ENCODE results near the gene SLC25A13.

The SLC25A13 gene

GRCh38 chr7:96236198-96237039 lies 85.5 kb downstream of the SLC25A13 start:
- DNase-seq = peak; percentile 63

GRCh38 chr7:96235281-96235680 lies 86.6 kb downstream of the SLC25A13 start:
- no peak for DNase-seq

DNA sequence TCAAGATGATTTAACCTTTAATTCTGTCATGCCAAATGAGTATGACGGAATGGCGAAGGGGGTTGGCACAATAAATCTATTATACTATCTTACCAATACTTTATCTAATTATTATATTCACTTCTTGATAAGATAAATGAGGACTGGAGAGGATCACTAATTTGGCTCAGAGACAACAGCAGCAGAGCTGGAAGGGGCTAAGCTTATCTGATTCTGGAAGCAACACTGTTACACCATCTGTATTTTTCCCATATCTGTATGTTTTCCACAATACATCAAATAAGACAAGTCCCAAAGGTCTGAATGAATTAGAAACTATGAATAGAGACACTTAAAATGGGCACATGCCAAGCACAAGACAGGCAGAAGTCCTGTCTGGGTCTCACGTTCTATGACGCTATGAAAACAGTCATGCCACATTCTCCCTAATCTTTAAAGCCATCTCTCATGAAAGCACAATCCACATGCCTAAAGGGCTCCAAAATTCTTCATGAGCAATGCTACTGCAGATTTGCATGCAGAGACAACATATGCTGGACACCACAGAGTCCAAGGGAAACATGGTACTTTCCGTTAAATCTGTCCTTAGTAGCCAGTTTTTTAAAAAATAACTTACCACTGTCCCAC lies 88.3 kb downstream of the SLC25A13 start:
- no peak for DNase-seq

GRCh38 chr7:96233084-96233483 lies 88.8 kb downstream of the SLC25A13 start:
- DNase-seq = no peak

GRCh38 chr7:96228760-96229159 lies 93.1 kb downstream of the SLC25A13 start:
- no peak for DNase-seq

DNA sequence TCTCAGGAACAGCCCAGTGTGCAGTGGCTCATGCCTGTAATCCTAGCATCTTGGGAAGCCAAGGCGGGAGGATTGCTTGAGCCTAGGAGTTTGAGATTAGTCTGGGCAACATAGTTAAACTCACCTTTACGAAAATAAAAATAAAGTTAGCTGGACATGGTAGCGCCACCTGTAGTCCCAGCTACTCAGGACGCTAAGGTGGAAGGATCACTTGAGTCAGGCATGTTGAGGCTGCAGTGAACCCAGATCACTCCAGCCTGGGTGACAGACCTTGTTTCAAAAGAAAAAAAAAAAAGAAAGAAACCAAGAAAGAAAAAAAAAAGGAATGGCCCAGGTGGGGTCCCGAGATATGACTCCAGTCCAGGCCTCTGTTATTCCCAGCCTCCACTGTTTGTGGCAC lies 96.6 kb downstream of the SLC25A13 start:
- no peak for DNase-seq

- DNase-seq = no peak
Measured at GRCh38 chr7:96224685-96225084, 97.2 kb downstream of the SLC25A13 start.

DNA sequence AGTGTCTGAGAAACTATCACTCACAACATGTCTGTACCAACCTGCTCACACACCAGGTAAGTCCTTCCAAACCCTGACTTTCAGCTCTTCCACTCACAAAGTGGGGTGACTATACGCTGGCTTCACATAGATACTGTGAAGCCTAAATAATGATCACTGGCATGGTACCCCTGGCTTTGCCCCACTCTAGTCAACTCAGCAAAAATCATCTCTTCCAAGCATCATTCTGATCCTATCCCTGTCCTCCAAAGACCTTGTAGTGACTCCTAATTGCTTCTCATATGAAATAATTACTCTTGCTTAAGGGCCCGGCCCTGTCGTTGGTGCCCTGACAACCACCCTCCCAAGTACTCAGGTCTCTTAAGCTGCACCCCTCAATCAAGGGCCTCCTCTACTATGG lies 97.8 kb downstream of the SLC25A13 start:
- DNase-seq = no peak

- no peak for DNase-seq
Measured at GRCh38 chr7:96221888-96222287, 100.0 kb downstream of the SLC25A13 start.

GRCh38 chr7:96219378-96220130 lies 102.3 kb downstream of the SLC25A13 start:
- no peak for DNase-seq

DNA sequence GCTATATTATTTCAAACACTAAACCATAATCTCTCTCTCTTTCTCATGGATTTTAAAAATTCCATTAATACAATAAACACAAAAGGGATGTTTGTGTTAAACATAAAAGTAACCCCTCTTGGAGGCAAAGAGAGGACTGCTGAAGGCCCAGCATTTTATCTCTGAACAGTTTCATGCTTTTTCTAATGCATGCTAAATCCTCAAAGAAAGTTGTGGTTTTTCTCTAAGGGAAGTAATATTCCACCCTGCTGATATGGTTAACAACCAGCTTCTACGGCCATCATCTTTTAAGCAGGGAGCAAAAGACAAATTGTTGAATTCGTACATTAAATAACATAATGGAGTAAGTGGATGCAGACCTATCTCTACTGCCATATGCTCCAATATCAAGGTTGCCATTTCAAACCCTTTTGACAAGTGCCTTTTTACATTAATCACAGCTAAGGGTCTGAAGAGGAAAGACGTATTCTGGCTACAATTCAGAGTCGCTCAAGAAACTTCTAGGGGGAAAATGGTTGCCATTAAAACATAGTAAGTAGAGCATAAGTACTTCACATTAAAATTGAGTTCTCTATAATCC lies 103.1 kb downstream of the SLC25A13 start:
- no peak for DNase-seq

- DNase-seq = no peak
Measured at GRCh38 chr7:96217147-96217546, 104.8 kb downstream of the SLC25A13 start.

DNA sequence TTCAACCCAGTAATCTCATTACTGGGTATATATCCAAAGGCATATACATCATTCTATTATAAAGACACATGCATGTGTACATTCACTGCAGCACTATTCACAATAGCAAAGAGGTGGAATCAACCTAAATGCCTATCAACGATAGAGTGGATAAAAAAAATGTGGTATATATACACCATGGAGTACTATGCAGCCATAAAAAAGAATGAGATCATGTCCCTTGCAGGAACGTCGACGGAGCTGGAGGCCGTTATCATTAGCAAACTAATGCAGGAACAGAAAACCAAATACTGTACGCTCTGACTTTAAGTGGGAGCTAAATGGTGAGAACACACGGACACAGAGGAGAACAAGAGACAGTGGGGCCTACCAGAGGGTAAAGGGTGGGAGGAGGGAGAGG lies 105.5 kb downstream of the SLC25A13 start:
- no peak for DNase-seq

DNA sequence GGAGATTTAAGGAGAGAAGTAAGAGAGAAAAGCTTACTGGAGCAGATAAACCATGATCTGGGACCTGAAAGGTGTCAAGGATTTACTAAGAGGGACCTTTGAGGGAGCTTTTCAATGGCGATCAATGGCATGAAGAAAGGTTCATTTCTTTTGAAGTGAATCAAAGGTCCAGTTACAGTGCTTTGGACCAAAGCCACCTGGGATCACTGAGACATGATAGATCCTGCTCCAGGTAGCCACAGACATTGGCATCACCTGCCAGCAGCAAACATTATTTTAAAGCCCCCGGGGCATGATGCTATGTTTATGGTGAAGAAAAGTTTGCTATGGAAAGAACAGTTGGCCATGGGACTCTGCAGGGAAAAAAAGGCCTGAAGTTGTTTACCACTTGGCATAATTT lies 109.4 kb downstream of the SLC25A13 start:
- DNase-seq = no peak

GRCh38 chr7:96211954-96212353 lies 109.9 kb downstream of the SLC25A13 start:
- no peak for DNase-seq

- DNase-seq = no peak
Measured at GRCh38 chr7:96205665-96206064, 116.2 kb downstream of the SLC25A13 start.

GRCh38 chr7:96204601-96205000 lies 117.3 kb downstream of the SLC25A13 start:
- no peak for DNase-seq

DNA sequence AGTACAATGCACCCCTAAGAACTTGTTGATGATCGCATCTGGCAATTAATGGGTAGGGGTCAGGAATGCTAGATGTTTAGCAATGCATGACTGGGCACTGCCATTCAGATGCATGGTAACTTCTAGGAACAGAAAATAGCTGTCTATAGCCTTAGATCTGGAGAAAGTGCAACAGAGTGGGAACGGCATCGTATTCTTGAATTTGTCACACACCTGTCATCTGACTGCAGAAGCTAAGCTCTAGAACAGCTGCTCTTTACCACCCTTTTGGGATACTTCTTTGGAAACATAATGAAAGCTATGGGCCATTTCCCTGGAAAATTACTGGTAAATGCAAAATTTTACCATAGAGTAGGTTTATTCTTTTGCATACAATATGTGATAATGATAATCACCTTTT lies 118.1 kb downstream of the SLC25A13 start:
- DNase-seq = no peak

DNA sequence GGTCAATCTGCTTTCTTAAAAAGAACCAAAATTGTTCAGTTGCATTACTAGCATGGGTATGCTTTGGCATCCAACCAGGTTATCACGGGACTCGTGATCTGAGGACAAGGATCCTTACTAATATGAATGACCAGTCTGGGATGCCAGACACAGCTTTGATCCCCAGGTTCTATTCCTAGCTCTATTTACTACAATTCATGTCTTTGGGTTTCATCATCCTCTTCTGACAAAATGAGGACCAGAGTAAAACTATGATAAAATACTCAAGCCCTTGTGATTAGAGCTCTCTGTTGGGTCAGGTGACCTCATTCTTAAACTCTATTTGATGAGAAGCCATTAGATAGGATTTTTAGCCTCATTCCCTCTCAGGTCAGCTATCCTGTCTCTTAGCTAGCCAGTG lies 119.8 kb downstream of the SLC25A13 start:
- DNase-seq = no peak

- DNase-seq = no peak
Measured at GRCh38 chr7:96200740-96201139, 121.2 kb downstream of the SLC25A13 start.

DNA sequence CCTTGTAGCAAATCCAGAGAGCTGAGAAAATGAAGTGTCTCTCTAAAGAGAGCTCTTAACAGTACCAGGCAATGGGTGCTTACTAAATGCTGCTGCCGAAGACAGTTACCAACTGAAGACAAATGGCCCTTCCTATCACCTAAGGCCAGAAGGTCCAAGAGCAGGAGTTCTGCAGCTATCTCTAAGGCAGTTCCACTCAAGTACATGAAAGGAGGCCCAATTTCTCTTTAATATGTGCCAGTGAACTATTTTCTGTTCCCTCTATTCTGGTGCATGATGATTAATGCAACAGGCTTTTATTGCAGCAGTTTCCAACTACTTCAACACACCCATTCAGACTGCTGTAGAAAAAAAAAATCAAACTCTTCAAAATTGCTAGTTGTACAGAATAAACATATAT lies 122.5 kb downstream of the SLC25A13 start:
- no peak for DNase-seq

GRCh38 chr7:96198047-96198636 lies 123.8 kb downstream of the SLC25A13 start:
- DNase-seq = no peak

DNA sequence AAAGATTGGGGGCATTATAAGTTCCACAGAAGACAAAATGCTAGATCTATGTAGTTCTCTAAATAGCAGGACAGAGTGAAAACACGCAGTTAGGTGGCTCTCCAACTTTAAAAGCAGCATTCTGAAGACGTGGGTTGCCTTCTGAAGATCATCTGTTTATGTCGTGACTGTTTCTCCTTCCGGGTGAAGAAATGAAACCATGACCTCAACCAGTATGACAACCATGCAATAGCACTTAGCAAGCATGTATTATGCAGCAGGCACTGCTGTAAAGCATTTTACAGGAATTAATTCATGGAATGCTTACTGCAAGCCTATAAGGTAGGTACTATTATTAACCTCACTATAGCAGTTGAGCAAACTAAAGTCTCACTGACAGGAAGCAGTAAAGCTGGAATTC lies 125.2 kb downstream of the SLC25A13 start:
- DNase-seq = no peak
